COLO668 (cell line): ENCODE results near the gene CHN2.
A peak's percentile ranks its signal among the peaks of the same experiment; 100 is the strongest.

ENCODE experiments used
- DNase-seq: peaks from one replicate; lab custom pipeline; 2025; ENCODE audit not compliant: unreplicated experiment; lab: John Stamatoyannopoulos, UW

CHN2 gene

GRCh38 chr7:29359482-29360093 lies 165.0 kb downstream of the CHN2 start:
- DNase-seq, result no peak

DNA sequence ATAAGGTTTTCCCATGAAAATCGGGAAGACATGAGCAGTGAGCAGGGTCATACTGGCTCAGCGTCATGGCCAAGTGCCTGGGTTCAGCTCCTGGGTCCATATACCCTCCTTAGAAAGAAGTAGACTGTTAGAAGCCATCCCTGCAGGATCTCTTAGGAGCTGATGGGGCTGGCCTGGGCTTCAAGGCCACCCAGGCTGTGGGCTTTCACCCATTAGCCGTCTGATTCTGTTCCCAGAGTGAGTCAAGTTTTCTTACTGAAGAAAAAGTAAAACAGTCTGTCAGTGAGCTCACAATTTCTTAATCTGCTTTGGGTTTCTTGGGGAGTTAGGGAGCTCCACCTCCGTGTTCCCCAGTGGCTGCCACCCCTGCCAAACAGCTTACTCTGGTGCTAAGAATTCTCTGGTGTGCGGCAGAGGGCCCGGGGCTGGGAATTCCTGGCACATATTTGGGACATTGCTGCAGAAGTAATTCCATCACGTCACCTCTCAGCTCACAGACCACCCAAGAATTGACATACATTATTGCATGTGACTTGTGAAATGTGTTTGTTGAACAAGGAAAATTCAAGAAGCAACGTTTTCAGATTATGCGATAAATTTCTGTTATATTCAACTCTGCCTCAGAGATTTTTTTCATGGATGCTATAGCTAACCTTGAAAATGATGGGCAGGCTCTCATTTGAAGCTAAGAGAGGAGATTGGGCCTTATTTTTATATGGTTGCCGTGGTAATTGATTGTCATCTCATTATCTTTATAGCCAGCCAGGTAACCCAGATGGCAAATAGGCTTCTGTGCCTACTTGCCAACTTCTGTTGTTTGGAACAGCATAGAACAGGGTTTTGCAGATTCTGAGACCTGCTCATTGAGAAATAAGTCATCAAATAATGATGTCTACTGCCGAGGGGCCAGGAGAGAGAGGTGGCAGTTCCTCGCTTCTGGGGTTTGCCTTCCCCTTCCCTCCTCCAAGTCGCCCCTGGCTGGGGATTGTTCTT lies 166.4 kb downstream of the CHN2 start:
- no peak for DNase-seq

GRCh38 chr7:29362380-29362779 lies 167.8 kb downstream of the CHN2 start:
- DNase-seq, result no peak

- no peak for DNase-seq
Measured at GRCh38 chr7:29363636-29364425, 169.3 kb downstream of the CHN2 start.

DNA sequence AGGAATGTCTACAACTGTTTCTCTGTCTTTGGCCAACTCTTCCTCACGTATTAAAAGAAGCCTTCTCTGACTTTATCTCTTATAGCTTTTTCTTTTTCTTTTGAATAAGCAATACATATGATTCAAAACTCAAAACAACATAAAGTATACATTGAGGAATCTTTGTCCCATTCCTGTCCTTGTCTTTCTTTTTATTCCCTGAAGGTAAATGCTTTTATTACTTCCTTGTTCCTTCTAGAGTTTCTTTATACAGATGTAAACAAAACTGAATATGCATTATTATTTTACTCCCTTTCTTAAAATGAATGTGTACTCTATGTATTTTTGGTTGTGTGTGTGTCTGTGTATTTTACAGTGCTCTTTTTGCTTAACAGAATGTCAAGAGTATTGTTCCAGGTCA lies 170.1 kb downstream of the CHN2 start:
- no peak for DNase-seq

- no peak for DNase-seq
Measured at GRCh38 chr7:29365423-29365822, 170.8 kb downstream of the CHN2 start.

DNA sequence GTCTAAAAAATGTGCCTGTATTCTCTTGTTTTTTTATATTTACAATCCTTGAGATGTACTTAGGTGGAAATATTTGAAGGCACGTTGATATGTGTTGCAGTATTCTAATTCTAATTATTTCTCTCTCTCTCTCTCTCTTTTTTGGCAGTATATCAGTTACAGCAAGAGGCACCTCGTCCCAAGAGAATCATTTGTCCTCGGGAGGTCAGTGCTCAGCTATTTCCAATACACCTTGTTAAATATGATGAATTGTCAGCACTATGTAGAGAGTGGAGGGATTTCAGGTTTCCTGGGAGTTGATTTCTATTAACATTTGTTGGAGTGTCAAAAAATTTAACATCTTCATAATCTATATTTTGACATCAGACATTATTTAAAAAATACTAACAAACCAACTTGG lies 173.2 kb downstream of the CHN2 start:
- no peak for DNase-seq

- no peak for DNase-seq
Measured at GRCh38 chr7:29369909-29370488, 175.4 kb downstream of the CHN2 start.

GRCh38 chr7:29370531-29371314 lies 176.1 kb downstream of the CHN2 start:
- peak; percentile 60 for DNase-seq

DNA sequence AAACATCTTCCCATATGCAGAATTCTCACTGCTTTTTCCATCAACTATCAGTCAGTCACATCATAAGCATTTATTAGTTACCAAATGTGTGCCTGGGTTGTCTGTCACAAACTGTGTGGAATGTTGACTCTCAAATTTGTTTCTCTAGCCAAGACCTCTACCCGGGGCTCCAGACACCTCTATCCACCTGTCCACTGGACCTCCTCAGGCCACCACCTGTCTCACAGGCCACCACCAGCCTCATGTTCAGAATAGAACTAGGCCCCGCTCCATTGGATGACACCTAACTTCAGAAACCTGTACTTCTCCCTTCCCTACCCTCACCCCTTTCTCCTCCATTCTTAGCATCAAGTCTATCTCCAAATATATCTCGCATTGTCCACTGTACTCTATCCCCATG lies 176.9 kb downstream of the CHN2 start:
- no peak for DNase-seq

DNA sequence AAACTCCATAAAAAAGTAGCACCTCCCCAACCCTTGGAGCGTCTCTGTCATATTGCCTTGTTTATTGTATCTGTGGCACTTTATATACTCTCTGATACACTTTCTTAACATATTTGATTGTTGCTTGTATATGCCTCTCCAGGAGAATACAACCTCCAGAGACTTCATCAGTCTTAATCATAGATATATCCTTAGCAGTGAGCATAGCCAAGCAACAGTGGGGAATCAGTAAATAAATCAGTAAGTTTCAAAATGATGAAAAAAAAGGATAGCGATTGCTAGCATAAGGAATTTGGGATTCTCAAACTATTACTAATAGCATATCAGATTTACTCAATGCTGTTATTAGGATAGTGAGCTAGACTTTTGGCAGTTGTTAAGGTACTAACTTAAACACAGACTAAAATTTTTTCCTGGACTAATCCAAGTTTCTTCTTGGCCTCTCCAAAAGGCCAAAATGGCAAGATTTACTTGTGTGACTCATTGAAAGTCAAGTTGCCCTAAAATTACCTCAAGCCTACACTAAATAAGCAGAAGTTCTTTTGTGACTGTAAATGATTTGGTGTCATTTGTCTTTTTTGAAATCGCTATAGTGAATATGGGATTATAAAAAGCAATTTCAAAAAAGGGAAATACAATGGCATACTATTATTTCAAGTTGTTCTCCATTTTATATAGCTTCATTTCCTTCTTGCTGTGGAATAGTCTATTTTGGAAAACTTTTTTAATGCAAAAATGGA lies 177.9 kb downstream of the CHN2 start:
- DNase-seq, result no peak

DNA sequence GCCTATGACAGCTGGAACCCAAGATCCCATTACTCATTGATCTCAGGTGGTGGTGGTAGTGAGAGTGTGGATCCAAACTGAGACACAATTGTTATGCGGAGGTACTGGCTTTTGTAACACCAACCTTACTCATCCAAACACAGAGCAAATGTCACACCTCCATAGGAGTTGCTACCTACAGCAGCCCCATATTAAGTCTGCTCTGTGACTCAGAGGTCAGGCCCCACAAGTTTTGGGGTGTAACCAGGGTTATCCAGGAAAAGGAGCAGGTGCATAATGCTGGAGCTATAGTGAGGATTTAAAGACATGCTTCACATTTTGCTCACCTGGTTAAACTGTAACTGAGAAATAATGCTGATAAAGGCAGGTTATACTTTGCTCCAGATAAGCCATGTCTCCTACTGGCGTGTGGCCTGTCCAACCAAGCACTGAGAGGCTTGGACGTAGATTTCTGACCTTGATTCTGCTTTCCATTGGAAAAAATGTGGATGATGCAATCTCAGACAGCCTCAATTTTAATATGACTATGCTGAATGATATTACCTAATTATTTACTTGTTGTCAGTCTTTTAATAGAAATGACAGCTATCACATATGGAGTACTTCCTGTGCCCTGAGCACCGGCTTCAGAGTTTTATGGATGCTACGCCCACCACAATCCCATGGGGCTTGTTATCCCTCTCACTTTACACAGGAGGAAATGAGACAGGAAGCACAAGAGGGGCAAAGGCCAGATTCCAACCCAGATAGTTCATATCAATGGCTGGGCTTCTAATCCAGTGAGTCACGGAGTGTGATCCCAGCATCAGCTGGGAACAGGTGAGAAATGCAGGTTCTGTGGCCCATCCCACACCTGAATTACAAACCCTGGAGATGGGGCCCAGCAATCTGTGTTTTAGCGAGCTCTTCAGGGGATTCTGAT lies 181.3 kb downstream of the CHN2 start:
- peak; percentile 67 for DNase-seq

DNA sequence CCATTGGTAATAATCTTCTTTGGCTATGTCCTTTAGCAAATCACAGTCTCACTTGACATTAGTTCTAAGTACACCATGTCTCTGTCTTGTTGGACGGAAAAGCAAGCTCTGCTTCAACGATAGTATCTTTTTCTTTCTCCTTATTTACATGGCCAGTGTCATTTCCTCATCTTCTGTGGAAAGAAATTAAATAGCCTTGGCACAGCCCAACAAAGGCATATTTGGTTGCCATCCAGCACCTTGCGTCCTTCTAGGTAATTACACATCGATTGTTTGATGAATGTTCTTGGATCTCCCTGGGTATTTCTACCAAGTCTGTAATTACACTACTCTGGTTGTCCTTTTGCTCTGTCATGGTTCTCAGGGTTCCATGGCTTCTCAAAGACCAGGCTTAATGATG lies 183.1 kb downstream of the CHN2 start:
- no peak for DNase-seq

- DNase-seq, result no peak
Measured at GRCh38 chr7:29379551-29379950, 185.0 kb downstream of the CHN2 start.

DNA sequence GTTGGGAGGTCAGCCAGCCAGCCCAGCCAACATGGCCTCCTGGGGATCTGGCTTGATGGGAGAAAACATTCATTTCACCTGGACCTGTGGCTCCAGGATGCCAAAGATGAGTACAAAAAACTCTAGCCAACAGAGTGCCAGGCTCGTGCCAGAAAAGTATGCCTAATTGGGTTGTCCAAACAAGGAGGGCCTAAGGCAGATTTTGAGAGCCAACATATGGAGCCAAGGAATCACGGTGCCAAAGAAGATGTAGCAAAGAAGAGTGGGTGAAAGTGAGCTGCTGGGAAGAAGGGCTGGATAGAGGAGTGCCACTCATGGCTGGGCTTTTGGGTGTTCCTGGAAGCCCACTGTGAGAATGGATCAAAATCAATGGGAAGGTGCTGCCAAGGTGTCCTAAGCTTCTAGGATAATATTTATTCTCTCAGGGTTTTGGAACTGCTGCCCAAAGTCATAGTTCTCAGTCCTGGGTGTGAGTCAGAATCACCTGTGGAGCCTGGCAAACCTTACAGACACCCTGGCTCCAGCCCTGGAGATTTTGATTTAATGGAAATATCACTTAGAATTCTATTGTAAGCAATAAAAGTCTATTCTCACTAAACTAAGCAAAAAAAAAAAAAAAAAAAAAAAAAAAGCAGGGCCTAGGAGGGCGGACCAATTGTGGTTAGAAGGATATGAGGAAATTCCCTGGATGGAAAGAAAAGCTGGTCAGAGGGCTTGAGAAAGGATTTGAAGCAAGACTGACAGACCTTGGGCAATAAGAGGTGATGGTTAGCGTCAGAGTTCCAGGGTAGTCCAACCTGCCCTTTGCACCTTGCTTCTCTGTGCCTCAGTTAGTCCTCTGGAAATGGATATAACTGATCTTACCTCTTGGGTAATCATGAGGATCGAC lies 186.9 kb downstream of the CHN2 start:
- no peak for DNase-seq

GRCh38 chr7:29384277-29384676 lies 189.7 kb downstream of the CHN2 start:
- no peak for DNase-seq

- DNase-seq, result no peak
Measured at GRCh38 chr7:29385214-29385814, 190.7 kb downstream of the CHN2 start.
